ENCODE measurements around the gene MCFD2. TPM values are rescaled to one million over a fixed set of nuclear protein-coding genes. Genes with fewer than 3 reads are reported as not detected.

MCFD2 gene
- total RNA-seq, 1 donor: 31.3 TPM

DNA sequence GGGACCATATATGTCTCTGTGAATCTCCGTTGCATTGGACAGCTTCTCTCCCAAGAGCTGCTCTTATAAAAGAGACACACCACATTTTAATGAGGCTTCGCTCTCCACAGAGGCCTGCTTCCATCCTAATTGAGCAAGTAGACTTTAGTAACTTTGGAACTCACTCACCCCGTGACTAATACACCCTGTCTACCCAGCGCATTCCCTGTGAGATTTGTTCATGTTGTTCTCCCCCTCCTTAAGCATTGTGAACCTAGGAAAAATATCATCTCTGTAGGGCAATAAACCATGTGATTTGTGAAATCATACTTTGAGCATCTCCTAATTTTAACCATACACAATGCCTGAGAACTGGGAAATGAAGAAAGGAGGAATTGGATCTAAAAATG, 56.9 kb downstream of the MCFD2 start:
- Histone ChIP-seq H3K4me1 (ENCODE audit: insufficient read depth, low read length) (no peaks in the 10 kb centered on the region), H3K27me3 (ENCODE audit: insufficient read depth, low read length) (no peaks in the 10 kb centered on the region), H3K9me3 (ENCODE audit: low read depth, low read length) (no peaks in the 10 kb centered on the region), H3K4me3 (ENCODE audit: low read length) (no peak overlapping the region)

GRCh38 chr2:46857871-46858701, 57.5 kb downstream of the MCFD2 start:
- Histone ChIP-seq H3K4me1 (ENCODE audit: insufficient read depth, low read length) (no peaks in the 10 kb centered on the region), H3K4me3 (ENCODE audit: low read length) (no peak overlapping the region), H3K27me3 (ENCODE audit: insufficient read depth, low read length) (no peaks in the 10 kb centered on the region), H3K9me3 (ENCODE audit: low read depth, low read length) (no peaks in the 10 kb centered on the region)

DNA sequence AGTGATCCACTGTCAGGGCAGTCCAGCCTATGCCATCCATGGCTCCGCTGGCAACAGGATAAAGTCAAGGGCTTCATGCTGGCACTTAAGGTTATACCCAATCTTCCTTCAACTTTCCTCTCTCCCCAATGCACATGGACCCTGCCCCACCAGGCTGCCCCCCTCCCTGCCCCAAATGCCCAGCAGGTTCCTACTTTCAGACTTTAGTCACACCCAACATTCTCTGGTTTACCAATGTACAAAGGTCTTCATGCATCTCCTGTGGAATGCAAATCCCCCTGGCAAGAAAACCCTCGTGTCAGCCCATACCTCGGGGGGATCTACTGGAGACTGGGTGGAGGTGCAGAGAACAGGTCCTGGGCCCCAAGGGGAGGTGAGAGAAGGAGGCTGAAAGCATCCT, 59.3 kb downstream of the MCFD2 start:
- Histone ChIP-seq H3K27me3 (ENCODE audit: insufficient read depth, low read length) (no peaks in the 10 kb centered on the region), H3K9me3 (ENCODE audit: low read depth, low read length) (no peaks in the 10 kb centered on the region), H3K4me3 (ENCODE audit: low read length) (no peak overlapping the region), H3K4me1 (ENCODE audit: insufficient read depth, low read length) (no peaks in the 10 kb centered on the region)

GRCh38 chr2:46855805-46856204, 59.8 kb downstream of the MCFD2 start:
- Histone ChIP-seq H3K9me3 (ENCODE audit: low read depth, low read length) (no peaks in the 10 kb centered on the region), H3K4me3 (ENCODE audit: low read length) (no peak overlapping the region), H3K4me1 (ENCODE audit: insufficient read depth, low read length) (no peaks in the 10 kb centered on the region), H3K27me3 (ENCODE audit: insufficient read depth, low read length) (no peaks in the 10 kb centered on the region)

DNA sequence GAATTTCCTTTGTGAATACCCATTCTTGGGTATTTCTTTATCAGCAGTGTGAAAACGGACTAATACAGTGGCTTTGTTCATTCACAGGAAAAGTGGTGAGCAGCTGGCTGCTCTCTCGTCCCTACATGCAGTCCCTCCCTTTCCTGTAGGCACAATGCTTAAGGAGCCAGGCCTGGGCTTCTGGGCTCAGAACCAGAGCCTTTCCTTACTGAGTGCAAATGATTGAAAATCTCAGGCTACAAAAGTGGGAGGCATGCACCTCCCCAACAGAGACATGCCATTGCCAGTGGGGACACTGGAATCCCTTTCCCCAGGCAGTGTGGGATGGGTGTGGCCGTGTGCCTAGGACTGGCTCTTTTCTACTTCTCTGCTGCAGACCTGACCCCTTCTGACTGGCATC, 61.3 kb downstream of the MCFD2 start:
- Histone ChIP-seq H3K4me1 (ENCODE audit: insufficient read depth, low read length) (no peaks in the 10 kb centered on the region), H3K9me3 (ENCODE audit: low read depth, low read length) (no peaks in the 10 kb centered on the region), H3K27me3 (ENCODE audit: insufficient read depth, low read length) (no peaks in the 10 kb centered on the region), H3K4me3 (ENCODE audit: low read length) (no peak overlapping the region)

DNA sequence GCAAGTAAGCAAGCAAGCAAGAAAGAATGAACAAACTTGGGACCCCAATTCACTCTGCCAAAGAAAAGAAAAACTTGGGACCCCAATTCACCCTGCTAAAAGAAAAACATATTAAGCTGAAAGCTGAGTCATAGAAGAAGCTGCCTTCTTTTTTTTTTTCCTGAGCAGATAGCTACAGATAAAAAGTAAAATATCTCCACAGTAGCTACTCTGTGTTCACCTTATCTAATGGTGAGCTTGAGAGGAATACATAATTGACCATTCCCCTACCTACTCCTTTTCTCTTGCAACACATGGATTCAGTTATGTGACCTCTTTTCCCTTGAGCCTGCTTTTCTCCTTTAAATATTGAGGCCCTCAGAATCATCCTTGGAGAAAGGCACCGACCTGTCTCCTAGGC, 63.0 kb downstream of the MCFD2 start:
- Histone ChIP-seq H3K4me1 (ENCODE audit: insufficient read depth, low read length) (no peaks in the 10 kb centered on the region), H3K4me3 (ENCODE audit: low read length) (no peak overlapping the region), H3K9me3 (ENCODE audit: low read depth, low read length) (no peaks in the 10 kb centered on the region), H3K27me3 (ENCODE audit: insufficient read depth, low read length) (no peaks in the 10 kb centered on the region)

DNA sequence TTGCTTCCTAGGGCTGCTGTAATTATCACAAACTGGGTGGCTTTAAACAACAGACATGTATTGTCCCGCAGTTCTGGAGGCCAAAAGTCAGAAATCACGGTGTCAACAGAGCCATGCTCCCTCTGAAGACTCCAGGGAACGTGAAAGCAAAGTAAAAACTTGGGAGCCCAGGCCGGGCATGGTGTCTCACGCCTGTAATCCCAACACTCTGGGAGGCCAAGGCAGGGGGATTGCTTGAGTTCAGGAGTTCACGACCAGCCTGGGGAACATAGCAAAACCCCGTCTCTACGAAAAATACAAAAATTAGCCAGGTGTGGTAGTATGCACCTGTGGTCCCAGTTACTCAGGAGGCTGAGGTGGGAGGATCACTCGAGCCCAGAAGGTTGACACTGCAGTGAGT, 63.5 kb downstream of the MCFD2 start:
- Histone ChIP-seq H3K9me3 (ENCODE audit: low read depth, low read length) (no peaks in the 10 kb centered on the region), H3K4me3 (ENCODE audit: low read length) (no peak overlapping the region), H3K27me3 (ENCODE audit: insufficient read depth, low read length) (no peaks in the 10 kb centered on the region), H3K4me1 (ENCODE audit: insufficient read depth, low read length) (no peaks in the 10 kb centered on the region)

Other genes starting within 250 kb of the MCFD2 start
- 20.3 TPM for gene SOCS5, start 216.5 kb downstream of the MCFD2 start, total RNA-seq
- 55.2 TPM for gene TTC7A, start 25.4 kb upstream of the MCFD2 start, total RNA-seq
- 1.2 TPM for gene STPG4, start 239.5 kb upstream of the MCFD2 start, total RNA-seq